Skeletal muscle tissue (tissue), 4 donors: Measurements from ENCODE around the gene DNAH14. TPM values are rescaled to one million over a fixed set of nuclear protein-coding genes. Genes with fewer than 3 reads are reported as not detected.

Experiments used
- H3K27ac ChIP-seq: one replicate; pipeline ENCODE4 v1.7.0; 2013; ENCODE audit warnings: mild to moderate bottlenecking, low read depth, low read length, inconsistent platforms
- H3K27me3 ChIP-seq, 3 donors: one replicate each; pipeline ENCODE4 v1.7.0; 2013; ENCODE audit warnings: low read length in 3 of 3; ENCODE audit not compliant: control insufficient read depth in 3 of 3, insufficient read depth in 3 of 3
- H3K36me3 ChIP-seq, 3 donors: one replicate each; pipeline ENCODE4 v1.7.0; 2013; ENCODE audit warnings: low read length in 3 of 3; ENCODE audit not compliant: control insufficient read depth in 3 of 3, insufficient read depth in 3 of 3
- H3K4me1 ChIP-seq, 3 donors: one replicate each; pipeline ENCODE4 v1.7.0; 2013; ENCODE audit warnings: low read length in 3 of 3, mild to moderate bottlenecking in 3 of 3; ENCODE audit not compliant: control insufficient read depth in 3 of 3, insufficient read depth in 3 of 3
- H3K4me3 ChIP-seq, 3 donors: one replicate each; pipeline ENCODE4 v1.7.0; 2013; ENCODE audit warnings: low read length in 3 of 3
- H3K9ac ChIP-seq, 3 donors: one replicate each; pipeline ENCODE4 v1.7.0; 2013; ENCODE audit warnings: low read length in 3 of 3, mild to moderate bottlenecking in 3 of 3, moderate library complexity in 2 of 3, low read depth in 1 of 3
- H3K9me3 ChIP-seq, 3 donors: one replicate each; pipeline ENCODE4 v1.7.0; 2013; ENCODE audit warnings: low read length in 3 of 3; ENCODE audit not compliant: control insufficient read depth in 3 of 3
- total RNA-seq: library from RNA; depleted of rRNA; stranded (reverse); fragments of >200 nt; gene quantifications from one replicate; pipeline ENCODE4 v1.2.3, GENCODE V29; 2014
- donor health status: Osteomylitis.

DNAH14 gene
- total RNA-seq, 1 donor from 2014 or later = 12.5 TPM

DNA sequence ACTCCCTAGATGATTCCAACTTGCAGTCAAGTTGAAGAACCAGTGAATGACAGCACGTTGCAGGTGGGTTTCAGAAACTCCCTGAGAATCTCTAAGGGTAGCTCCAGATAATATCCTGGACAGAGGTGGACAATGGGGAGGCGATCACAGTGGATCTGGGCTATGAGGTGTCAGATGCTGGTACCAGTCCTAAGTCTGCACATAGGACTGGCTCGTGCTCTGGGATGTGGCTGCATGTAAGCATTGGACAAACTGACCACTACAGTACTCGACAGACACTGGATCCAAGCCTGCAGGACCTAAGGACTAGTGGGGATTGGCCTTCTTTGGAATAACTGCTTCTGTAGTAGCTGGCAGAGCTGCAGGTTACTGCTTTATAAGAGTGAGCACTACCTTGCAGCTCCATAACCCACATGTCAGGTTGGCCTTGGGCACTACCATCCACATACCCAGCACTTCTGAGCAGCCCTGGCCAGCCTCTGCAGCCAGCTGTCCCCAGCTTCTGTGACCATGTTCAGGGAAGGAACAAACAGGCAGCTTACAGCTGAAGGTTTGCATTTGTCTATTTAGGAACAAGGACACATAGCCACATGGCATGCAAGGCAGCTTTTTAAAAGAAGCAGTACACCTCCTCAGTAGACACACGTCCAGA, 33.2 kb upstream of the DNAH14 start:
- H3K27me3 ChIP-seq = no peaks in the 10 kb centered on the region
- no peaks in the 10 kb centered on the region for H3K4me1 ChIP-seq
- no peaks in the 10 kb centered on the region for H3K36me3 ChIP-seq
- no peak overlapping the region for H3K27ac ChIP-seq
- H3K9me3 ChIP-seq = no peaks in the 10 kb centered on the region
- H3K4me3 ChIP-seq = no peak overlapping the region
- no peak overlapping the region for H3K9ac ChIP-seq

GRCh38 chr1:224897529-224898327, 31.7 kb upstream of the DNAH14 start:
- H3K9ac ChIP-seq = no peak overlapping the region
- no peaks in the 10 kb centered on the region for H3K27me3 ChIP-seq
- H3K36me3 ChIP-seq = no peaks in the 10 kb centered on the region
- no peak overlapping the region for H3K4me3 ChIP-seq
- no peak overlapping the region for H3K27ac ChIP-seq
- H3K4me1 ChIP-seq = no peaks in the 10 kb centered on the region
- no peaks in the 10 kb centered on the region for H3K9me3 ChIP-seq

DNA sequence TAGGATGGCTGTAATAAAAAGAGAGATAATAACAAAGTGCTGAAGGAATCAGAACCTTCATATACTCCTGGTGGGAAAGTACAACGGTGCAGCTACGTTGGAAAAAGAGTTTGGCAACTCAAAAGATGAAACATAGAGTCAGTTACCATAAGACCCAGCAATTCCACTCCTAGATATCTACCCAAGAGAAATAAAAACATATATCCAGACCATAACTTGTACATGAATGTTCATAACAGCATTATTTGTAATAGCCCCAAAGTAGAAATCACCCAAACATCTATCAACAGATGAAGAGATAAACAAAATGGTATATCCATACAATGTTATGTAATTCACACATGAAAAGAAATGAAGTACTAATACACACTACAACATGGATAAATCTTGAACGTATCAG, 30.5 kb upstream of the DNAH14 start:
- H3K4me1 ChIP-seq = no peaks in the 10 kb centered on the region

DNA sequence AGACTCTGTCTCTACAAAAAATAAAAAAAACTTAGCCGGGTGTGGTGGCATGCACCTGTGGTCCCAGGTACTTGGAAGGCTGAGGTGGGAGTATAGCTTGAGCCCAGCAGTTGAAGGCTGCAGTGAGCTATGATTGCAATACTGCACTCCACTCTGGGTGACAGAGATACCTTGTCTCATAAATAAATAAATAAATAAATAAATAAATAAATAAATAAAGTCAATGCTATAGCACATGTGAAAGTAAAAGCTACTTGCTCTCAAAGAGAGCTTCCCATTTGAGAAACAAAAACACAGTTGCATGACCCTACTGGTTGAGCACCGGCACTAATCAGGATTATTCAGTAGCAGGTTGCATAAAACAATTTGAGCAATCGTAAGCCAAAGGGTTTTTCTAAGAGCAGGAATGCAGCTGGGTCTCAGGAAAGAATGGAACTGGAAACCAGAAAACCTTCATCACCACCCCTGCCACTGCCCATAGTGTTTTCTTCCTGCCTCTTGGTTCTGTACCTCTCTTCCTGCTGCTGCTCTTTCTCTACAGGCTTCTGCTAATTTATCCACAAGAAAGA, 29.3 kb upstream of the DNAH14 start:
- H3K9ac ChIP-seq = no peak overlapping the region
- H3K36me3 ChIP-seq = no peaks in the 10 kb centered on the region
- no peaks in the 10 kb centered on the region for H3K27me3 ChIP-seq
- H3K4me1 ChIP-seq = no peaks in the 10 kb centered on the region
- no peak overlapping the region for H3K27ac ChIP-seq
- no peaks in the 10 kb centered on the region for H3K9me3 ChIP-seq
- H3K4me3 ChIP-seq = no peak overlapping the region

More for the DNA sequence above, 30.5 kb upstream of the DNAH14 start:
- no peaks in the 10 kb centered on the region for H3K9me3 ChIP-seq
- no peak overlapping the region for H3K27ac ChIP-seq
- H3K4me3 ChIP-seq = no peak overlapping the region
- H3K9ac ChIP-seq = no peak overlapping the region
- H3K27me3 ChIP-seq = no peaks in the 10 kb centered on the region
- H3K36me3 ChIP-seq = no peaks in the 10 kb centered on the region

GRCh38 chr1:224901087-224901810, 28.2 kb upstream of the DNAH14 start:
- H3K27me3 ChIP-seq = no peaks in the 10 kb centered on the region
- H3K9ac ChIP-seq = no peak overlapping the region
- no peaks in the 10 kb centered on the region for H3K4me1 ChIP-seq
- H3K27ac ChIP-seq = no peak overlapping the region
- H3K9me3 ChIP-seq = no peaks in the 10 kb centered on the region
- H3K4me3 ChIP-seq = no peak overlapping the region
- H3K36me3 ChIP-seq = no peaks in the 10 kb centered on the region

DNA sequence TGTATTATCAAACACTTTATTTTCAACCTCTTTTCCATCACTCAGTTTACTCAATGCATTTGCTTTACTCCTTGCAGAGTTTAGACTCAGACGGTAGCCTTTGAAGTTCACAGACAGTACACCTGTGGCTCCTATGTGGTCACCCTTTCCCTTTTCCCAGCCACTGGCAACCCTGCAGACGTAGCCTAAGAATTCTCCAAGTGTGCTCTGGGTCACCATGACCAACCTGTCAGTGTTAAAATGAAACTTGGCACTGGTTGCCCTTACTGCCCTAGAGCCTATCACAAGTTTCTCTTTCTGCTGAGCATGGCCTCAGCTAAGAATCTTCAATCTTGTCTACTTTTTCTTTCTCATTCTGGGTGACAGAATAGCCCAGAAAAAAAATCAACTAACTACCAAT, 25.5 kb upstream of the DNAH14 start:
- no peaks in the 10 kb centered on the region for H3K9me3 ChIP-seq
- H3K9ac ChIP-seq = no peak overlapping the region
- H3K27ac ChIP-seq = no peak overlapping the region
- no peaks in the 10 kb centered on the region for H3K27me3 ChIP-seq
- H3K4me1 ChIP-seq = no peaks in the 10 kb centered on the region
- H3K4me3 ChIP-seq = no peak overlapping the region
- H3K36me3 ChIP-seq = no peaks in the 10 kb centered on the region

GRCh38 chr1:224906340-224906739, 23.1 kb upstream of the DNAH14 start:
- no peaks in the 10 kb centered on the region for H3K36me3 ChIP-seq
- no peak overlapping the region for H3K4me3 ChIP-seq
- peaks cover 0 to 3% (median 0%) of the 10 kb centered on the region in 3 donors for H3K9me3 ChIP-seq
- no peak overlapping the region for H3K9ac ChIP-seq
- no peaks in the 10 kb centered on the region for H3K4me1 ChIP-seq
- no peak overlapping the region for H3K27ac ChIP-seq
- no peaks in the 10 kb centered on the region for H3K27me3 ChIP-seq

- Histone ChIP-seq H3K4me1 (no peaks in the 10 kb centered on the region), H3K9me3 (peaks cover 2 to 7% (median 2%) of the 10 kb centered on the region in 3 donors), H3K27ac (no peak overlapping the region), H3K4me3 (no peak overlapping the region), H3K27me3 (no peaks in the 10 kb centered on the region), H3K9ac (no peak overlapping the region), H3K36me3 (no peaks in the 10 kb centered on the region)
Measured at GRCh38 chr1:224911217-224911616, 18.3 kb upstream of the DNAH14 start.

- H3K27ac ChIP-seq = no peak overlapping the region
- H3K36me3 ChIP-seq = no peaks in the 10 kb centered on the region
- peaks cover 2 to 7% (median 2%) of the 10 kb centered on the region in 3 donors for H3K9me3 ChIP-seq
- H3K27me3 ChIP-seq = no peaks in the 10 kb centered on the region
- no peak overlapping the region for H3K4me3 ChIP-seq
- H3K9ac ChIP-seq = no peak overlapping the region
- no peaks in the 10 kb centered on the region for H3K4me1 ChIP-seq
Measured at GRCh38 chr1:224914292-224914900, 15.1 kb upstream of the DNAH14 start.
